Activated CD8-positive, alpha-beta memory T cell treated with anti-CD3 and anti-CD28 coated beads, Interleukin-2, amount 50 U/mL, for 24 hours (primary cell): Measurements from ENCODE around the gene ADH7.

ENCODE experiments used
- DNase-seq: peaks from one replicate; pipeline ENCODE4 v3.0.0-alpha.2; 2020; ENCODE audit errors: extremely low read depth

Gene ADH7

GRCh38 chr4:99435154-99435553 is at the start of gene ADH7:
Gene ADH7 (minus strand): TSS chr4:99435342. CDS start chr4:99435233, 109 bp downstream.
- no peak for DNase-seq

- DNase-seq, result no peak
Measured at GRCh38 chr4:99483636-99484035, 48.5 kb upstream of the ADH7 start.

- DNase-seq, result no peak
Measured at GRCh38 chr4:99473131-99473530, 38.0 kb upstream of the ADH7 start.

- DNase-seq, result no peak
Measured at GRCh38 chr4:99471896-99472295, 36.8 kb upstream of the ADH7 start.

- DNase-seq, result no peak
Measured at GRCh38 chr4:99471349-99471748, 36.2 kb upstream of the ADH7 start.

- no peak for DNase-seq
Measured at GRCh38 chr4:99468889-99469288, 33.7 kb upstream of the ADH7 start.

GRCh38 chr4:99467887-99468286 is 32.7 kb upstream of the ADH7 start:
- DNase-seq, result no peak

- no peak for DNase-seq
Measured at GRCh38 chr4:99463566-99463965, 28.4 kb upstream of the ADH7 start.

- peak; percentile 10 for DNase-seq
Measured at GRCh38 chr4:99462875-99463464, 27.8 kb upstream of the ADH7 start.

GRCh38 chr4:99461623-99462401 is 26.7 kb upstream of the ADH7 start:
- DNase-seq, result no peak

- DNase-seq, result no peak
Measured at GRCh38 chr4:99459546-99460042, 24.5 kb upstream of the ADH7 start.

- no peak for DNase-seq
Measured at GRCh38 chr4:99458911-99459447, 23.8 kb upstream of the ADH7 start.

- DNase-seq, result no peak
Measured at GRCh38 chr4:99457676-99458075, 22.5 kb upstream of the ADH7 start.

GRCh38 chr4:99457270-99457669 is 22.1 kb upstream of the ADH7 start:
- no peak for DNase-seq

- no peak for DNase-seq
Measured at GRCh38 chr4:99447513-99447912, 12.4 kb upstream of the ADH7 start.

GRCh38 chr4:99447079-99447478 is 11.9 kb upstream of the ADH7 start:
- DNase-seq, result no peak

- no peak for DNase-seq
Measured at GRCh38 chr4:99438405-99438780, 3.3 kb upstream of the ADH7 start.

- no peak for DNase-seq
Measured at GRCh38 chr4:99437723-99438404, 2.7 kb upstream of the ADH7 start.

GRCh38 chr4:99436976-99437722 is 2.0 kb upstream of the ADH7 start:
- DNase-seq, result no peak

- no peak for DNase-seq
Measured at GRCh38 chr4:99436462-99436861, 1.3 kb upstream of the ADH7 start.

- DNase-seq, result no peak
Measured at GRCh38 chr4:99430106-99430505, 5.0 kb downstream of the ADH7 start.

- no peak for DNase-seq
Measured at GRCh38 chr4:99417125-99417524, 18.0 kb downstream of the ADH7 start.
